Neural cell (in vitro differentiated cells): ENCODE data around the gene KIF3B. TPM values are rescaled to one million over a fixed set of nuclear protein-coding genes. Genes with fewer than 3 reads are reported as not detected.

Experiments
- H2AFZ ChIP-seq: fragments of 200-600, 300-800 bp; sonication (generic), shearing (Covaris generic); 2 replicates; pipeline ENCODE4 v1.6.0; 2014; ENCODE audit warnings: low read depth, mild to moderate bottlenecking, antibody characterized with exemption, low read length, moderate library complexity
- H3F3A ChIP-seq: fragments of 200-600 bp; shearing (Covaris generic); 2 replicates; pipeline ENCODE4 v1.6.1; 2016; ENCODE audit warnings: mild to moderate bottlenecking, moderate library complexity, mixed read lengths, antibody characterized with exemption, low read length; ENCODE audit not compliant: insufficient read depth, poor library complexity, severe bottlenecking
- H3K27ac ChIP-seq: fragments of 200-600, 300-800 bp; sonication (generic), shearing (Covaris generic); 2 replicates; pipeline ENCODE4 v1.5.1; 2014; ENCODE audit warnings: mild to moderate bottlenecking, low read length, moderate library complexity
- H3K27me3 ChIP-seq: fragments of 300-800, 200-600 bp; sonication (generic), shearing (Covaris generic); 2 replicates; pipeline ENCODE4 v1.6.0; 2014; ENCODE audit warnings: mild to moderate bottlenecking, low read depth, low read length, moderate library complexity; ENCODE audit not compliant: insufficient read depth
- H3K36me3 ChIP-seq: fragments of 300-800, 200-600 bp; sonication (generic), shearing (Covaris generic); 2 replicates; pipeline ENCODE4 v1.5.1; 2014; ENCODE audit warnings: mild to moderate bottlenecking, antibody characterized with exemption, low read length, moderate library complexity; ENCODE audit not compliant: insufficient read depth
- H3K4me2 ChIP-seq: fragments of 300-800, 200-600 bp; sonication (generic), shearing (Covaris generic); 2 replicates; pipeline ENCODE4 v1.6.0; 2014; ENCODE audit warnings: mild to moderate bottlenecking, low read length
- H3K4me3 ChIP-seq: fragments of 300-800, 200-600 bp; sonication (generic), shearing (Covaris generic); 2 replicates; pipeline ENCODE4 v1.5.1; 2014; ENCODE audit warnings: mild to moderate bottlenecking, low read length, moderate library complexity
- H3K79me2 ChIP-seq: fragments of 200-600 bp; shearing (Covaris generic); replicated peaks from 2 replicates; pipeline ENCODE4 v1.6.0; 2014; ENCODE audit warnings: mild to moderate bottlenecking, low read length, moderate library complexity; ENCODE audit not compliant: insufficient read depth
- H3K9ac ChIP-seq: fragments of 300-800, 200-600 bp; sonication (generic), shearing (Covaris generic); 2 replicates; pipeline ENCODE4 v1.6.1; 2016; ENCODE audit warnings: mild to moderate bottlenecking, low read length, mixed read lengths
- H3K9me2 ChIP-seq: fragments of 200-600 bp; shearing (Covaris generic); 2 replicates; pipeline ENCODE4 v1.6.1; 2016; ENCODE audit warnings: mild to moderate bottlenecking, low read length, mixed read lengths; ENCODE audit not compliant: insufficient read depth
- H3K9me3 ChIP-seq: fragments of 200-600, 300-800 bp; sonication (generic), shearing (Covaris generic); 2 replicates; pipeline ENCODE4 v1.6.1; 2016; ENCODE audit warnings: mild to moderate bottlenecking, mixed run types, low read length, moderate library complexity, mixed read lengths
- H4K20me1 ChIP-seq: fragments of 200-600 bp; shearing (Covaris generic); 2 replicates; pipeline ENCODE4 v1.6.1; 2016; ENCODE audit warnings: mild to moderate bottlenecking, mixed run types; ENCODE audit not compliant: insufficient read depth
- CTCF ChIP-seq: fragments of 450-650 bp; IDR thresholded peaks from 2 replicates; pipeline ENCODE4 v1.5.1; 2014; ENCODE audit warnings: antibody characterized with exemption, mild to moderate bottlenecking, moderate library complexity; ENCODE audit not compliant: poor library complexity, severe bottlenecking
- EP300 ChIP-seq: fragments of 450-650 bp; conservative IDR thresholded peaks from 2 replicates; pipeline ENCODE4 v1.6.1; 2014; ENCODE audit warnings: antibody characterized with exemption, mild to moderate bottlenecking, moderate library complexity; ENCODE audit not compliant: poor library complexity, severe bottlenecking
- EZH2 ChIP-seq: fragments of 200-600, 300-800 bp; shearing (Covaris generic), sonication (generic); IDR thresholded peaks from 2 replicates; pipeline ENCODE4 v1.6.1; 2014; ENCODE audit warnings: antibody characterized with exemption, low read length, borderline replicate concordance, mild to moderate bottlenecking; ENCODE audit not compliant: insufficient read depth, poor library complexity, severe bottlenecking
- MXI1 ChIP-seq: fragments of 450-650 bp; conservative IDR thresholded peaks from 2 replicates; pipeline ENCODE4 v1.6.1; 2014; ENCODE audit warnings: antibody characterized with exemption, mild to moderate bottlenecking; ENCODE audit not compliant: poor library complexity, severe bottlenecking
- POLR2AphosphoS5 ChIP-seq: IDR thresholded peaks from 2 replicates; pipeline ENCODE4 v1.6.1; 2012
- RAD21 ChIP-seq: fragments of 450-650 bp; conservative IDR thresholded peaks from 2 replicates; pipeline ENCODE4 v1.6.1; 2014; ENCODE audit warnings: antibody characterized with exemption, mild to moderate bottlenecking, moderate library complexity
- REST ChIP-seq: IDR thresholded peaks from 2 replicates; pipeline ENCODE4 v1.6.1; 2012; ENCODE audit warnings: borderline replicate concordance
- SMC3 ChIP-seq: fragments of 450-650 bp; conservative IDR thresholded peaks from 2 replicates; pipeline ENCODE4 v1.6.1; 2014; ENCODE audit warnings: antibody characterized with exemption, mild to moderate bottlenecking, moderate library complexity; ENCODE audit not compliant: poor library complexity
- TAF1 ChIP-seq: IDR thresholded peaks from 2 replicates; pipeline ENCODE4 v1.6.1; 2012; ENCODE audit warnings: low read depth
- polyA plus RNA-seq: library from polyadenylated mRNA; depleted of rRNA; stranded (reverse); fragments of >200 nt; gene quantifications from 2 replicates; pipeline ENCODE4 v1.2.3, GENCODE V29; 2014

The KIF3B gene
- polyA plus RNA-seq, 1 donor from 2014 or later, result 49.4 TPM

DNA sequence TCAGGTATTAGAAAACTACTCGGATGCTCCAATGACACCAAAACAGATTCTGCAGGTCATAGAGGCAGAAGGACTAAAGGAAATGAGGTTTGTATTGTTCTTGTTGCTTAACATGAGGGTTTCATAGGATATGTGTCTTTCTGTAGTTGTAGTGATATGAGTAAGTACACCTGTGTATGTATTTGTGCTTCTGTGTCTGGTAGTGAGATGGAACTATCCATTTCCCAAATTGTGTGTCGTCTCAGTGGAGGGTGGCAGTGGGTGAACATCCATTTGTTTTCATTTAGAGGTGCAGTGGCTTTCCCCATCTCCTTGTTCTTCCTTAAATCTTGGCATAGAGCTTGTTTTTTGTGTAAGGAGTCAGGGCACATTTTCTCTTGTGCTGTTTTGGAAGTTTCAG is 88.9 kb downstream of the KIF3B start:
- no peaks in the 10 kb centered on the region for H3K9me3 ChIP-seq
- no peaks in the 10 kb centered on the region for H3K36me3 ChIP-seq
- H3K4me3 ChIP-seq, result no peak overlapping the region
- H3K79me2 ChIP-seq, result peaks cover 65% of the 10 kb centered on the region
- no peaks in the 10 kb centered on the region for H3K9me2 ChIP-seq
- H2AFZ ChIP-seq, result no peak overlapping the region
- H3K27me3 ChIP-seq, result no peaks in the 10 kb centered on the region
- no peaks in the 10 kb centered on the region for H3F3A ChIP-seq
- H3K9ac ChIP-seq, result no peak overlapping the region
- H3K4me2 ChIP-seq, result no peak overlapping the region
- no peak for TF ChIP-seq SMC3
- no peak for TF ChIP-seq EZH2
- no peak for TF ChIP-seq REST
- no peak for TF ChIP-seq RAD21
- no peak for TF ChIP-seq CTCF
- TF ChIP-seq MXI1, result no peak
- TF ChIP-seq EP300, result no peak
- TF ChIP-seq POLR2AphosphoS5, result no peak
- TF ChIP-seq TAF1, result no peak
- no peak overlapping the region for H3K27ac ChIP-seq
- H4K20me1 ChIP-seq, result no peaks in the 10 kb centered on the region

- H3K79me2 ChIP-seq, result peaks cover 48% of the 10 kb centered on the region
- H3K4me2 ChIP-seq, result no peak overlapping the region
- H2AFZ ChIP-seq, result no peak overlapping the region
- no peaks in the 10 kb centered on the region for H3F3A ChIP-seq
- H3K4me3 ChIP-seq, result no peak overlapping the region
- no peak overlapping the region for H3K9ac ChIP-seq
- H4K20me1 ChIP-seq, result no peaks in the 10 kb centered on the region
- H3K9me3 ChIP-seq, result no peaks in the 10 kb centered on the region
- H3K9me2 ChIP-seq, result no peaks in the 10 kb centered on the region
- TF ChIP-seq SMC3, result no peak
- H3K27me3 ChIP-seq, result no peaks in the 10 kb centered on the region
- no peak overlapping the region for H3K27ac ChIP-seq
- no peaks in the 10 kb centered on the region for H3K36me3 ChIP-seq
Measured at GRCh38 chr20:32368323-32368722, 90.9 kb downstream of the KIF3B start.

DNA sequence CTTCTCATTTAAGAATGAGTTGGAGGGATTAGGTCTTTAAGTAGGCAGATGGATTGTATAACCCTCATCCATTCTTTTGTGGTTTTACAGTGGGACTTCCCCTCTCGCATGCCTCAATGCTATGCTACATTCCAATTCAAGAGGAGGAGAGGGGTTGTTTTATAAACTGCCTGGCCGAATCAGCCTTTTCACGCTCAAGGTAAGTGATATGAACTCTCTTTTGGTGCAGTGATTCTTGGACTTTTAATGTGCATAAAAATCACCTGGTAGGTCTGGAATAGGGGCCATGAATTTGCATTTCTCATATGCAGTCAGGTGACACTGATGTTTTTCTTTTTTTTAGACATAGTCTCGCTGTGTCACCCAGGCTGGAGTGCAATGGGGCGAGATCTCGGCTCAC is 91.5 kb downstream of the KIF3B start:
- Histone ChIP-seq H3K36me3 (no peaks in the 10 kb centered on the region), H3K9me3 (no peaks in the 10 kb centered on the region), H4K20me1 (no peaks in the 10 kb centered on the region), H3K4me3 (no peak overlapping the region), H3K9ac (no peak overlapping the region), H3K9me2 (no peaks in the 10 kb centered on the region), H3F3A (no peaks in the 10 kb centered on the region), H3K79me2 (peaks cover 42% of the 10 kb centered on the region), H2AFZ (no peak overlapping the region), H3K4me2 (no peak overlapping the region), H3K27ac (no peak overlapping the region), H3K27me3 (no peaks in the 10 kb centered on the region)
- TF ChIP-seq EP300 (no peak), RAD21 (no peak), CTCF (no peak)
